AG10803 (cell line): ENCODE data around the gene PRRT3.
A peak's percentile ranks its signal among the peaks of the same experiment; 100 is the strongest.
"Not testable (repeated sequence)": the region's sequence is repeated elsewhere in the genome, so short reads cannot be mapped to it uniquely, and the experiment has no call there.

Experiments
- DNase-seq: peaks from one replicate; pipeline ENCODE4 v3.0.0; 2010; ENCODE audit warnings: low read depth
- H3K4me3 ChIP-seq: 2 replicates; pipeline ENCODE4 v1.5.1; 2011; ENCODE audit warnings: mild to moderate bottlenecking, low read length, control low read depth
- TF ChIP-seq, protein P1 (sequence below): conservative IDR thresholded peaks from 2 replicates; pipeline ENCODE4 v1.5.1; 2011; ENCODE audit warnings: mild to moderate bottlenecking, low read length, control low read depth, inconsistent platforms

PRRT3 gene

DNA sequence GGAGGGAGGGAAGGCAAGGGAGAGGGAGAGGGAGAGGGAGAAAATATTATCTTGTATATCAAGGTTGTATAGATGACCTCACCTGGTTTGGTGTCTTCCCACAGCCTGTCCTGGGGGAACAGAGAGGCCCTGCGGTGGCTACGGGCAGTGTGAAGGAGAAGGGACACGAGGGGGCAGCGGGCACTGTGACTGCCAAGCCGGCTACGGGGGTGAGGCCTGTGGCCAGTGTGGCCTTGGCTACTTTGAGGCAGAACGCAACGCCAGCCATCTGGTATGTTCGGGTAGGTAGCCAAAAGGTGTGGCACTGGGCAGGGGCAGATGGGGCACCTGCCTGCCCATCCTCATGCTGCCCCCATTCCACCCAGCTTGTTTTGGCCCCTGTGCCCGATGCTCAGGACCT lies 11.5 kb downstream of the PRRT3 start:
- no peak for DNase-seq
- TF ChIP-seq, protein P1, sequence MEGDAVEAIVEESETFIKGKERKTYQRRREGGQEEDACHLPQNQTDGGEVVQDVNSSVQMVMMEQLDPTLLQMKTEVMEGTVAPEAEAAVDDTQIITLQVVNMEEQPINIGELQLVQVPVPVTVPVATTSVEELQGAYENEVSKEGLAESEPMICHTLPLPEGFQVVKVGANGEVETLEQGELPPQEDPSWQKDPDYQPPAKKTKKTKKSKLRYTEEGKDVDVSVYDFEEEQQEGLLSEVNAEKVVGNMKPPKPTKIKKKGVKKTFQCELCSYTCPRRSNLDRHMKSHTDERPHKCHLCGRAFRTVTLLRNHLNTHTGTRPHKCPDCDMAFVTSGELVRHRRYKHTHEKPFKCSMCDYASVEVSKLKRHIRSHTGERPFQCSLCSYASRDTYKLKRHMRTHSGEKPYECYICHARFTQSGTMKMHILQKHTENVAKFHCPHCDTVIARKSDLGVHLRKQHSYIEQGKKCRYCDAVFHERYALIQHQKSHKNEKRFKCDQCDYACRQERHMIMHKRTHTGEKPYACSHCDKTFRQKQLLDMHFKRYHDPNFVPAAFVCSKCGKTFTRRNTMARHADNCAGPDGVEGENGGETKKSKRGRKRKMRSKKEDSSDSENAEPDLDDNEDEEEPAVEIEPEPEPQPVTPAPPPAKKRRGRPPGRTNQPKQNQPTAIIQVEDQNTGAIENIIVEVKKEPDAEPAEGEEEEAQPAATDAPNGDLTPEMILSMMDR, result no peak
- H3K4me3 ChIP-seq, result no peak overlapping the region

GRCh38 chr3:9939906-9940305 lies 12.3 kb downstream of the PRRT3 start:
- not testable (repeated sequence) for H3K4me3 ChIP-seq, DNase-seq

DNA sequence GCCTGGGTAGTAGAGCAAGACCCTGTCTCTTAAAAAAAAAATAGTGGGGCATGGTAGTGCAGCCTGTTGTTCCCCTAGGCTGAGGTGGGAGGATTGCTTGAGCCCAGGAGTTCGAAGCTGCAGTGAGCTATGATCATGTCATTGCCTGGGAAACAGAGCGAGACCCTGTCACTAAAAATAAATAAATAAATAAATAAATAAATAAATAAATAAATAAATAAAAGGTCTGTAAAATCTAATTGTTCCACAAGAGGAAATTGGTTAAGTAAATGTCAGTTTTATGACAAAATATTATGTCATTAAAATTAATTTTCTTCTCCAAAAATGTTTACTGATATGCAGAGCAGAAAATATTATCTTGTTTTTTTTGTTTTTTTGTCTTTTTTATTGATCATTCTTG lies 13.2 kb downstream of the PRRT3 start:
- DNase-seq, result no peak
- TF ChIP-seq, protein P1, result no peak
- H3K4me3 ChIP-seq, result no peak overlapping the region

DNA sequence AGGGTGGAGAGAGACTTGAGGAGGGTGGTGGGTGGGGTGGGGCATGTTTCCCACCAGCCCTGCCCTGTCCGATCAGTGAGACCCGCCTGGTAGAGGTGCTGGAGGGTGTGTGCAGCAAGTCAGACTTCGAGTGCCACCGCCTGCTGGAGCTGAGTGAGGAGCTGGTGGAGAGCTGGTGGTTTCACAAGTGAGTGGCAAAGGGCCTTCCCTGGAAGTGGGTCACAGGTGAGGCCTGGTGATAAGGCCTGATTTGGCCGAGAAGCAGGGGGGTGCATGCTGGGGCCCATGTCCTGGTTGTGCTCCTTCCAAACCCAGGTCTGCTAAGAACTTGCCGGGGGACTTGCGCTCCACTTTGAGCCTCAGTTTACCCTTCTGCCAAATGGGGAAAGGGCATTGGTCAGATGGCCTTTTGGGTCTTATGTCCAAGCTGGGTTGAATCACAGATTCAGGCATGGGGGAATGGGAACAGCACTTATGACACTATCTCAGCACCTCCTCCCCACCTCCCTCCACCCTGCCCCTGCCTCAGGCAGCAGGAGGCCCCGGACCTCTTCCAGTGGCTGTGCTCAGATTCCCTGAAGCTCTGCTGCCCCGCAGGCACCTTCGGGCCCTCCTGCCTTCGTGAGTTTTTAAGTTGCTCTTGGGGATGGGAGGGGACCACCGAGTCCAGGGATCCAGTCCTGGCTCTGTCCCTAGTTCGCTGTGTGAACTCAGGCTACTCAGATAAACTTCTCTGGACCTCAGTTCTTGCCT lies 14.5 kb downstream of the PRRT3 start:
- TF ChIP-seq, protein P1, result no peak
- DNase-seq, result no peak

DNA sequence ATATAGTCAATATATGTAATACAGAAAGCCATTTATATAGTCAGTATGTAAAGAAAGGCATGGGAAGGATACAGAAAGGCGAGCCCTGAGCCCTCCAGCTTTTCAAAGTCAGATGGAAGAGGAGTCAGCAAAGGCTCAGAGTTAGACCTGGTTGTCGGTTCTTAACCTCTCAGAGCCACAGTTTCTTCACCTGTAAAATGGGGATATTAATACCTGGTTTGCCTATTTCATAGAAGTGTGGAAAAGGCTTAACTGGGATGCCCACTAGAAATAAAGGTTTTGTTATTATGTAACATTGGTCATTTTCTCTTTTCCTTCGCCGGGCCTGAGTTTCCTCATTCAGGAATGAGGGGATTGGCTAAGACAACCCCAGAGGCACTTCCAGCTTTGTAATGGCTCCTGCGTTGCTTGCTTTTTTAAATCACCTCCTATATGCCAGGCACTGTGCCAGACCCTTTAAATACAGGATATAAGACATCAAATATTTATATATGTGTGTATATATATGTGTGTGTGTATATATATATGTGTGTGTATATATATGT lies 16.2 kb downstream of the PRRT3 start:
- no peak overlapping the region for H3K4me3 ChIP-seq
- no peak for DNase-seq
- TF ChIP-seq, protein P1, result no peak

More for the DNA sequence above, 14.5 kb downstream of the PRRT3 start:
- no peak overlapping the region for H3K4me3 ChIP-seq

DNA sequence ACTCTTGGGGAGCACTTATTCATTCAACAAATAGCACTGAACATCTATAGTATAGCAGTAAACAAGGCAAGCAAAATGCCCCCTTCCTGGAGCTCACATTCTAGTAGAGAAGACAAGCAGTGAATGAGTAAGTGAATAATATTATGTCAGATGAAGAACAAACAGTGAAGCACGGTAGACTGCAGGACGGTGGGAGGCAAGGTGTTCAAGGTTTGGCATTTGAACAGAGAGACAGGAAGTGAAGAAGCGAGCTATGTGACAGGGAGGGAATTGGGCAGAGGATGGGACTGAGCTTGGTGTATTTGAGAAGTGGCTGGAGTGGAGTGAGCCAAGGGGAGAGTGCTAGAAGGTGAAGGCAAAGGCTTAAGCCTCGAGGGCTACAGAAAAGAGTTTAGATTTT lies 17.2 kb downstream of the PRRT3 start:
- no peak overlapping the region; the same call in 1 of the 2 replicates for H3K4me3 ChIP-seq
- no peak for DNase-seq
- TF ChIP-seq, protein P1, result no peak

- H3K4me3 ChIP-seq, result peak overlapping the region; percentile 82
- no peak for DNase-seq
- TF ChIP-seq, protein P1, result peak; percentile 27
Observed at GRCh38 chr3:9934235-9934621, 18.0 kb downstream of the PRRT3 start.
